Muscle layer of colon (tissue), 2 donors: Measurements from ENCODE around the gene MNT.

Experiments
- H3K27ac ChIP-seq: one replicate; pipeline ENCODE4 v1.7.0; 2013; ENCODE audit warnings: low read depth, mild to moderate bottlenecking, low read length, moderate library complexity
- H3K27me3 ChIP-seq, 2 donors: one replicate each; pipeline ENCODE4 v1.7.0; 2013; ENCODE audit warnings: low read length in 2 of 2, mild to moderate bottlenecking in 2 of 2; ENCODE audit not compliant: insufficient read depth in 2 of 2, control insufficient read depth in 1 of 2
- H3K36me3 ChIP-seq: one replicate; pipeline ENCODE4 v1.7.0; 2013; ENCODE audit warnings: mild to moderate bottlenecking, low read length; ENCODE audit not compliant: insufficient read depth
- H3K4me1 ChIP-seq: one replicate; pipeline ENCODE4 v1.7.0; 2013; ENCODE audit warnings: mild to moderate bottlenecking, low read length; ENCODE audit not compliant: insufficient read depth
- H3K4me3 ChIP-seq, 2 donors: one replicate each; pipeline ENCODE4 v1.7.0; 2013; ENCODE audit warnings: low read length in 2 of 2, low read depth in 1 of 2, mild to moderate bottlenecking in 1 of 2, moderate library complexity in 1 of 2
- H3K9ac ChIP-seq: one replicate; pipeline ENCODE4 v1.7.0; 2013; ENCODE audit warnings: low read length
- H3K9me3 ChIP-seq: one replicate; pipeline ENCODE4 v1.7.0; 2013; ENCODE audit warnings: mild to moderate bottlenecking, low read length
- donor health status: abdominal sarcoma.
- donor health status: Adenocarcinoma of cecum.

Gene MNT

GRCh38 chr17:2363851-2364762 lies 36.8 kb downstream of the MNT start:
- H3K9me3 ChIP-seq = no peaks in the 10 kb centered on the region
- no peak overlapping the region for H3K4me3 ChIP-seq
- H3K36me3 ChIP-seq = peaks cover 24% of the 10 kb centered on the region
- H3K4me1 ChIP-seq = peaks cover 38% of the 10 kb centered on the region
- H3K27me3 ChIP-seq = no peaks in the 10 kb centered on the region
- H3K9ac ChIP-seq = no peak overlapping the region
- H3K27ac ChIP-seq = no peak overlapping the region

- Histone ChIP-seq H3K27ac (no peak overlapping the region), H3K4me3 (no peak overlapping the region)
Observed at GRCh38 chr17:2363318-2363717, 37.5 kb downstream of the MNT start.

DNA sequence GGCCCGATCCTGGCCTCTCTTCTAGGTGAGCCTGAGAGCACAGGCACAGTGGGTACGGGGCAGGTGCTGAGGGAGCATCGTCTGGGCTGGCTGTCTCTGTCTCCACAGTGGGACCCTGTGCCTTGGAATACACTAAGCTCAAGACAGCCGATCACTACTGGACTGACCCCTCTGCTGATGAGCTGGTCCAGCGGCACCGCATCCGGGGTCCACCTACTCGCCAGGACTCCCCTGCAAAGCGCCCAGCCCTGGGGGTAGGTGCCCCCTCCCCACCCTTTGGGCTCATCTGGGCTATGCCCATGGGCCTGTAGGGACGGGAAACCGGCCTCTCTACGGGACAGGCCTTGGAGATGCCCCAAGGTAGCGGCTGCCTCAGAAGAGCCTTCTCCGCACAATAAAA lies 38.0 kb downstream of the MNT start:
- peaks cover 31% of the 10 kb centered on the region for H3K4me1 ChIP-seq
- H3K4me3 ChIP-seq = no peak overlapping the region
- H3K9me3 ChIP-seq = no peaks in the 10 kb centered on the region
- no peak overlapping the region for H3K27ac ChIP-seq
- H3K36me3 ChIP-seq = peaks cover 24% of the 10 kb centered on the region
- no peak overlapping the region for H3K9ac ChIP-seq
- H3K27me3 ChIP-seq = no peaks in the 10 kb centered on the region

More at GRCh38 chr17:2363318-2363717, 37.5 kb downstream of the MNT start:
- Histone ChIP-seq H3K27me3 (no peaks in the 10 kb centered on the region), H3K9me3 (no peaks in the 10 kb centered on the region), H3K36me3 (peaks cover 24% of the 10 kb centered on the region), H3K4me1 (peaks cover 36% of the 10 kb centered on the region), H3K9ac (no peak overlapping the region)

- Histone ChIP-seq H3K27ac (no peak overlapping the region), H3K9me3 (no peaks in the 10 kb centered on the region), H3K4me3 (no peak overlapping the region), H3K4me1 (peaks cover 27% of the 10 kb centered on the region), H3K9ac (no peak overlapping the region), H3K36me3 (peaks cover 24% of the 10 kb centered on the region), H3K27me3 (no peaks in the 10 kb centered on the region)
Observed at GRCh38 chr17:2362416-2362815, 38.4 kb downstream of the MNT start.

DNA sequence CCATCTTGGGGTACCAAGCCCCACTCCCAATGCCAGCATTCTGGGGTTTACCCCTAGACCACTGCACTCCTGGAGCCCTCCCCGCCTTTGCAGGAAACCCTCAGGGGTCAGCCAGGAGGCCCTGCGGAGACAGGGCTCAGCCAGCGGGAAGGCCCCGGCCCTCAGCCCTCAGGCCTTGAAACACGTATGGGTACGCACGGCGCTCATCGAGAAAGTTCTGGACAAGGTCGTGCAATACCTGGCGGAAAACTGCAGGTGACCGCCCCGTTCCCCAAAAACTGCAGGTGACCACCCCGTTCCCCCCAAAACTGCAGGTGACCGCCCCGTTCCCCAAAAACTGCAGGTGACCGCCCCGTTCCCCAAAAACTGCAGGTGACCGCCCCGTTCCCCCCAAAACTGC lies 38.8 kb downstream of the MNT start:
- H3K36me3 ChIP-seq = peaks cover 24% of the 10 kb centered on the region
- no peak overlapping the region for H3K9ac ChIP-seq
- no peak overlapping the region for H3K27ac ChIP-seq
- H3K4me3 ChIP-seq = no peak overlapping the region
- no peaks in the 10 kb centered on the region for H3K9me3 ChIP-seq
- peaks cover 26% of the 10 kb centered on the region for H3K4me1 ChIP-seq
- no peaks in the 10 kb centered on the region for H3K27me3 ChIP-seq

DNA sequence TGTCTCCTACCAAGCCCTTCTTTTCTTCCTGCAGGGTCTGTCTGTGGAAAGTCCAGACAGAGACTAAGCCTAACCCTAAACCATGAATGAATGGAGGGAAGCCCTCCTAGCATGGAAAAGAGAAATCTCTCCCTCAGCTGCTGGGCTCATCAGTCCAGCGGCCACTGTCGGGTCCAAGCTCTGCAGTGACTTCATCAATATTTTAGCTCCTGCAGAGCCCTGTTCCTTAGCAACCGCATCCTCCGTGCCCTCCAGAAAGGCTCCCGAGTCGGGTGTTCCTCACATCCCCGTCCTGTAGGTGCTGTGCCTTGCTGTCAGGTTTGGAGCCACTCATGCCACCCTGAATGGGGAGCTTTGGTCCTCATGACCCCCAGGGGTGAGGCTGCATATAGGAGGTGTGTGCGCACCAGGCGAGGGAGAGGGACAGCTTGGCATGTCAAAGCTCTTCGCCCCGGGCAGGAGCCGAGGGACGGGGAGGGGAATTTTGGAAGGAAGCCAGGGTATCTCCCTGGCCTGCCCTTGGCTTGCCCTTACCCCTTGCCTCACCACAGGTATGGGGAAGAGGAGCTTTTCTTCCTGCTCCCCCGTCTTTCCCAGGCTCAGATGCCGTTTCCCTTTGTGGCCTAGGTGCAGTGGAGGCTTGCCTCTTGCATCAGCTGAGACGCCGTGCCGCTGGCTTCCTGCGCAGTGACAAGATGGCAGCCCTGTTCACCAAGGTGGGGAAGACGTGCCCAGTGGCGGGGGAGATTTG lies 39.7 kb downstream of the MNT start:
- Histone ChIP-seq H3K9ac (no peak overlapping the region), H3K27me3 (no peaks in the 10 kb centered on the region), H3K4me1 (peaks cover 23% of the 10 kb centered on the region), H3K4me3 (no peak overlapping the region), H3K9me3 (no peaks in the 10 kb centered on the region), H3K27ac (no peak overlapping the region), H3K36me3 (peaks cover 24% of the 10 kb centered on the region)

DNA sequence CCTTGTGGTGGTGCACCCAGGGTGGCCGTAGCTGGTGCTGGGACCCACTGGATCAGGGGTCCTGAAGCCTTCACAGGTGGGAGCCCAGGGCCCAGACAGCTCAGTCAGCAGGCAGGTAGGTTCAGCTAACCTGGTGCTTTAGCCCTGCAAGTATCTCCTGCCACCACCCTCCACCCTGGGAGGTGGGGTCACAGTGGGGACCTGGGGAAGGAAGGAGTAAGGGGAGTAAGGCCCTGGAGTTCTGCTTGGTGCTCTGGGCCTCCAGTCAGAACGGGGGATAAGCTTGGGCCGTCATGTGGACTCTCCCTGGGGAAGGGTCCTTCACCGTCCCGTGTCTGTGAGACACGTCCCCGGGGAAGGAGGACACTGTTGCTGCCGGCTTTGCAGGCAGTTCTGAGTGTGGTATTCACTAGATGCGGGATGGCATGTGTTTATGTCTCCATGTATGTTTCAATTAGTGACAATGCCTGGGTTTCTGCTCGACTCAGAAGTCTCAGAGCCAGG lies 42.9 kb downstream of the MNT start:
- Histone ChIP-seq H3K27ac (no peak overlapping the region), H3K4me3 (no peak overlapping the region), H3K36me3 (peaks cover 16% of the 10 kb centered on the region), H3K9ac (no peak overlapping the region), H3K27me3 (no peaks in the 10 kb centered on the region), H3K9me3 (no peaks in the 10 kb centered on the region), H3K4me1 (peaks cover 10% of the 10 kb centered on the region)

DNA sequence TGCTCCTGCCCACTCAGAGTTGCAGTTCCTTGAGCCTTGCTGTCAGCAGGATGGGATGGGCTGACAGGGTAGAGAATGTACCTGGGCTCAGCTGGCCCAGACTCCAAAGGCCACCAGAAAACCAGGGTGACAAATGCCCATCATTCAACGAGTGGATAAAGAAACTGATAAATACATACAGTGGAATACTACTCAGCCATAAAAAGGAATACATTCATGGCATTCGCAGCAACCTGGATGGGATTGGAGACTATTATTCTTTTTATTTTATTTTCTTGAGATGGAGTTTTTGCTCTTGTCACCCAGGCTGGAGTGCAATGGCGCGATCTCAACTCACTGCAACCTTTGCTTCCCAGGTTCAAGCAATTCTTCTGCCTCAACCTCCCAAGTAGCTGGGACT lies 43.6 kb downstream of the MNT start:
- H3K4me1 ChIP-seq = peaks cover 12% of the 10 kb centered on the region
- H3K27ac ChIP-seq = no peak overlapping the region
- no peak overlapping the region for H3K4me3 ChIP-seq
- no peaks in the 10 kb centered on the region for H3K27me3 ChIP-seq
- H3K36me3 ChIP-seq = peaks cover 10% of the 10 kb centered on the region
- no peaks in the 10 kb centered on the region for H3K9me3 ChIP-seq
- H3K9ac ChIP-seq = no peak overlapping the region

DNA sequence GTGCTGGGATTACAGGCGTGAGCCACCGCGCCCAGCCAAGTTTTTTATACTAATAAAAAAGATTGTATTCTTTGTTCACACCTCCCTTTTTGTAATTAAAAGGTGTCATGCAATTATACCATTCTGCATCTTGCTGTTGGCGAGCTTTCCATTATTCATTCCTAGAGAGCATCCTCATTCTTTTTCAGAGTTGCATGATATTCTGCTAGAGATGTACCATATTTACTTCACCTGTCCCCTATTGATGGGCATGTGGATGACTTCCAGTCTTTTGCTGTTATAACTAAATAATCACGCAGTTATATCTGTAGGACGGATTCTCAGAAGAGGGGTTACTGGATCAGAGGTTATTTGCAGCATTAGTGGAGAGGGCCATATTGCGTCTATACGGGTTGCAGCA lies 46.5 kb downstream of the MNT start:
- Histone ChIP-seq H3K27ac (no peak overlapping the region), H3K4me3 (no peak overlapping the region), H3K9me3 (no peaks in the 10 kb centered on the region), H3K27me3 (no peaks in the 10 kb centered on the region), H3K4me1 (peaks cover 8% of the 10 kb centered on the region), H3K9ac (no peak overlapping the region), H3K36me3 (no peaks in the 10 kb centered on the region)

GRCh38 chr17:2351269-2351668 lies 49.6 kb downstream of the MNT start:
- Histone ChIP-seq H3K27me3 (no peaks in the 10 kb centered on the region), H3K9ac (no peak overlapping the region), H3K9me3 (no peaks in the 10 kb centered on the region), H3K4me1 (peaks cover 3% of the 10 kb centered on the region), H3K4me3 (no peak overlapping the region), H3K36me3 (no peaks in the 10 kb centered on the region), H3K27ac (no peak overlapping the region)

GRCh38 chr17:2347805-2348685 lies 52.8 kb downstream of the MNT start:
- no peaks in the 10 kb centered on the region for H3K9me3 ChIP-seq
- H3K27ac ChIP-seq = no peak overlapping the region
- H3K27me3 ChIP-seq = no peaks in the 10 kb centered on the region
- H3K9ac ChIP-seq = no peak overlapping the region
- peaks cover 2% of the 10 kb centered on the region for H3K4me1 ChIP-seq
- H3K36me3 ChIP-seq = peaks cover 19% of the 10 kb centered on the region
- no peak overlapping the region for H3K4me3 ChIP-seq
